Fibroblast of lung (primary cell): ENCODE measurements around the gene RFX2. TPM values are rescaled to one million over a fixed set of nuclear protein-coding genes. Genes with fewer than 3 reads are reported as not detected.
A peak's percentile ranks its signal among the peaks of the same experiment; 100 is the strongest.

Experiments used
- DNase-seq, 2 donors: peaks; one replicate each; pipeline versions ENCODE4 v3.0.0 to v3.0.0-alpha.2; 2010; ENCODE audit warnings: low read depth in 2 of 2
- H2AFZ ChIP-seq: 2 replicates; pipeline ENCODE4 v1.5.1; 2012; ENCODE audit warnings: low read length, control low read depth, inconsistent platforms
- H3K27ac ChIP-seq: 2 replicates; pipeline ENCODE4 v1.5.1; 2011; ENCODE audit warnings: low read length, control low read depth; ENCODE audit not compliant: insufficient read depth
- H3K27me3 ChIP-seq: 2 replicates; pipeline ENCODE4 v1.5.1; 2011; ENCODE audit warnings: mild to moderate bottlenecking, low read length; ENCODE audit not compliant: control insufficient read depth, insufficient read depth
- H3K36me3 ChIP-seq: 2 replicates; pipeline ENCODE4 v1.5.1; 2011; ENCODE audit warnings: low read length; ENCODE audit not compliant: control insufficient read depth, insufficient read depth
- H3K4me1 ChIP-seq: 2 replicates; pipeline ENCODE4 v1.5.1; 2011; ENCODE audit warnings: low read length; ENCODE audit not compliant: control insufficient read depth, insufficient read depth; ENCODE audit errors: extremely low read depth
- H3K4me2 ChIP-seq: 2 replicates; pipeline ENCODE4 v1.5.1; 2011; ENCODE audit warnings: low read length, control low read depth; ENCODE audit not compliant: insufficient read depth; ENCODE audit errors: extremely low read depth
- H3K4me3 ChIP-seq, 4 experiments: fragments of 200-600 bp in 1 of 4; sonication (generic) in 1 of 4; replicated peaks in 1 of 4; 2 replicates each; pipeline ENCODE4 v1.5.1; 2011 to 2016; ENCODE audit warnings: low read length in 4 of 4, low read depth in 3 of 4, mild to moderate bottlenecking in 3 of 4, control low read depth in 2 of 4, inconsistent platforms in 1 of 4, mixed read lengths in 1 of 4; ENCODE audit not compliant: insufficient read depth in 1 of 4; ENCODE audit errors: control extremely low read depth in 1 of 4
- H3K79me2 ChIP-seq: 2 replicates; pipeline ENCODE4 v1.5.1; 2012; ENCODE audit warnings: mild to moderate bottlenecking, low read length, inconsistent platforms; ENCODE audit not compliant: control insufficient read depth, insufficient read depth
- H3K9ac ChIP-seq: 2 replicates; pipeline ENCODE4 v1.5.1; 2011; ENCODE audit warnings: mild to moderate bottlenecking, low read length, control low read depth; ENCODE audit not compliant: insufficient read depth
- H3K9me3 ChIP-seq: 2 replicates; pipeline ENCODE4 v1.5.1; 2012; ENCODE audit warnings: low read depth, low read length; ENCODE audit not compliant: control insufficient read depth, insufficient read depth
- H4K20me1 ChIP-seq: 2 replicates; pipeline ENCODE4 v1.5.1; 2011; ENCODE audit warnings: low read length; ENCODE audit not compliant: control insufficient read depth, insufficient read depth; ENCODE audit errors: extremely low read depth
- EZH2 ChIP-seq: IDR thresholded peaks from 2 replicates; pipeline ENCODE4 v1.5.1; 2012; ENCODE audit warnings: low read length, control low read depth, mild to moderate bottlenecking; ENCODE audit errors: missing control alignments
- polyA plus RNA-seq, 2 donors: library from polyadenylated mRNA; depleted of rRNA in 1 of 2; stranded (reverse) in 1 of 2; unstranded in 1 of 2; fragments of >200 nt; gene quantifications; 2 replicates each; pipeline ENCODE4 v1.2.1, GENCODE V29; 2011 to 2012; ENCODE audit warnings: missing spikeins in 1 of 2
- total RNA-seq: library from RNA; depleted of rRNA; stranded (reverse); fragments of >200 nt; gene quantifications from 2 replicates; pipeline ENCODE4 v1.2.1, GENCODE V29; 2014
- TF ChIP-seq, protein P1 (sequence below), 2 donors: IDR thresholded peaks in 1 of 2; conservative IDR thresholded peaks in 1 of 2; 1 replicate in 1 of 2; 2 replicates in 1 of 2; pipeline ENCODE4 v1.5.1; 2011 to 2012; ENCODE audit warnings: low read length in 2 of 2, control low read depth in 1 of 2, inconsistent platforms in 1 of 2, low read depth in 1 of 2, mild to moderate bottlenecking in 1 of 2

Gene RFX2
- total and polyA plus RNA-seq, 2 donors (not counting 1 experiment from before 2014, with no cell fraction given) = 2.5 to 9.6 TPM

GRCh38 chr19:6032827-6033226, 77.5 kb downstream of the RFX2 start:
- no peak for DNase-seq
- no peaks in the 10 kb centered on the region for H3K36me3 ChIP-seq

DNA sequence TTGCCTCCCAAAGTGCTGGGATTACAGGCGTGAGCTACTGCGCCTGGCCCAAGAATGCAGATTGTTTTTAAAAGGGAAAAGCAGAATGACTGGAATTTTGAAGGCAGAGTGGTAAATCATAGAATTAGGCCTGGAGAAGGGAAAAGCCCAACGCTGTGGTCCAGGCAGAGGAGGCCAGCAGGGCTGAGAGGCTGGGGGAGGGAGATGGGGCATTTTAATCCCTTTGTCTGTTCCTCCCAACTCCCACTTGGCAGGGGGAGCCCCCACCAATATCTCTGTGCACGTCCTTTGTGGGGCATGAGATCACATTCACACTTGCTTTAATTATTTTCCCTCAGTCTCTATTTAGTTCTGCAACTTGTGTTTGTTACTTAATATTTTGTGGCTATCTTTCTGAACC, 77.9 kb downstream of the RFX2 start:
- H3K4me3 ChIP-seq = no peak overlapping the region
- no peak overlapping the region for H2AFZ ChIP-seq
- no peaks in the 10 kb centered on the region for H4K20me1 ChIP-seq
- DNase-seq = no peak
- no peaks in the 10 kb centered on the region for H3K27me3 ChIP-seq
- no peak overlapping the region for H3K4me2 ChIP-seq
- no peaks in the 10 kb centered on the region for H3K36me3 ChIP-seq
- no peaks in the 10 kb centered on the region for H3K9me3 ChIP-seq
- peaks cover 3% of the 10 kb centered on the region for H3K4me1 ChIP-seq
- H3K9ac ChIP-seq = no peak overlapping the region
- TF ChIP-seq, protein P1, sequence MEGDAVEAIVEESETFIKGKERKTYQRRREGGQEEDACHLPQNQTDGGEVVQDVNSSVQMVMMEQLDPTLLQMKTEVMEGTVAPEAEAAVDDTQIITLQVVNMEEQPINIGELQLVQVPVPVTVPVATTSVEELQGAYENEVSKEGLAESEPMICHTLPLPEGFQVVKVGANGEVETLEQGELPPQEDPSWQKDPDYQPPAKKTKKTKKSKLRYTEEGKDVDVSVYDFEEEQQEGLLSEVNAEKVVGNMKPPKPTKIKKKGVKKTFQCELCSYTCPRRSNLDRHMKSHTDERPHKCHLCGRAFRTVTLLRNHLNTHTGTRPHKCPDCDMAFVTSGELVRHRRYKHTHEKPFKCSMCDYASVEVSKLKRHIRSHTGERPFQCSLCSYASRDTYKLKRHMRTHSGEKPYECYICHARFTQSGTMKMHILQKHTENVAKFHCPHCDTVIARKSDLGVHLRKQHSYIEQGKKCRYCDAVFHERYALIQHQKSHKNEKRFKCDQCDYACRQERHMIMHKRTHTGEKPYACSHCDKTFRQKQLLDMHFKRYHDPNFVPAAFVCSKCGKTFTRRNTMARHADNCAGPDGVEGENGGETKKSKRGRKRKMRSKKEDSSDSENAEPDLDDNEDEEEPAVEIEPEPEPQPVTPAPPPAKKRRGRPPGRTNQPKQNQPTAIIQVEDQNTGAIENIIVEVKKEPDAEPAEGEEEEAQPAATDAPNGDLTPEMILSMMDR (conservative IDR thresholded peaks at IDR 0.05 in 1 of 2, IDR thresholded peaks at IDR 0.05 in 1 of 2; ENCODE audit: low read depth in 1 of 2, low read length in 2 of 2) = no peak
- TF ChIP-seq EZH2 = no peak
- no peak overlapping the region for H3K27ac ChIP-seq
- H3K79me2 ChIP-seq = no peaks in the 10 kb centered on the region

More at GRCh38 chr19:6032827-6033226, 77.5 kb downstream of the RFX2 start:
- no peaks in the 10 kb centered on the region for H3K9me3 ChIP-seq
- peaks cover 3% of the 10 kb centered on the region for H3K4me1 ChIP-seq
- H3K27ac ChIP-seq = no peak overlapping the region
- no peak overlapping the region for H2AFZ ChIP-seq
- H3K4me2 ChIP-seq = no peak overlapping the region
- no peak for TF ChIP-seq EZH2
- TF ChIP-seq, protein P1 (conservative IDR thresholded peaks at IDR 0.05 in 1 of 2, IDR thresholded peaks at IDR 0.05 in 1 of 2; ENCODE audit: low read depth in 1 of 2, low read length in 2 of 2) = no peak
- no peak overlapping the region for H3K4me3 ChIP-seq
- H4K20me1 ChIP-seq = no peaks in the 10 kb centered on the region
- no peaks in the 10 kb centered on the region for H3K27me3 ChIP-seq
- no peak overlapping the region for H3K9ac ChIP-seq
- no peaks in the 10 kb centered on the region for H3K79me2 ChIP-seq

DNA sequence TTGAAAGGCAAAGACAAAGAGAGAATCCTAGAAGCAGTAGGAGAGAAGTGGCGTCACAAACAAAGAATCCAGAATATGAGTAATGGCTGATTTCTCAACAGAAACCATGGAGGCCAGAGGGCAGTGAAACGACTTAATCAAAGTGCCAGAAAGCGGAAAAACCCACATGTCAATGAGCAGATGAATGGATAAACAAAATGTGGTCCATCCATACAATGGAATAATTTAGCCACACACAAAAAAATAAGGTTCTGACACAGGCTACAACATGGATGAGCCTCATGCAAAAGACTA, 80.1 kb downstream of the RFX2 start:
- no peak overlapping the region for H3K9ac ChIP-seq
- H3K36me3 ChIP-seq = no peaks in the 10 kb centered on the region
- no peaks in the 10 kb centered on the region for H3K9me3 ChIP-seq
- peaks cover 3% of the 10 kb centered on the region for H3K4me1 ChIP-seq
- TF ChIP-seq, protein P1 (conservative IDR thresholded peaks at IDR 0.05 in 1 of 2, IDR thresholded peaks at IDR 0.05 in 1 of 2; ENCODE audit: low read depth in 1 of 2, low read length in 2 of 2) = no peak
- no peak for TF ChIP-seq EZH2
- DNase-seq = peak; percentile 82 to 89
- no peaks in the 10 kb centered on the region for H3K79me2 ChIP-seq
- no peaks in the 10 kb centered on the region for H3K27me3 ChIP-seq
- peak overlapping the region; percentile 48 for H3K4me2 ChIP-seq
- H4K20me1 ChIP-seq = no peaks in the 10 kb centered on the region
- H2AFZ ChIP-seq = no peak overlapping the region
- H3K27ac ChIP-seq = no peak overlapping the region
- no peak overlapping the region for H3K4me3 ChIP-seq
